ENCODE data around the gene TXNL4A. TPM values are rescaled to one million over a fixed set of nuclear protein-coding genes. Genes with fewer than 3 reads are reported as not detected.
"Not testable (repeated sequence)": the region's sequence is repeated elsewhere in the genome, so short reads cannot be mapped to it uniquely, and the experiment has no call there.

The TXNL4A gene
- total RNA-seq, 1 experiment from 2014 or later = 56.1 TPM

GRCh38 chr18:79999701-80000100 is 11.3 kb upstream of the TXNL4A start:
- not testable (repeated sequence) for DNase-seq (ENCODE audit: low read depth)

GRCh38 chr18:79991494-79991893 is 3.1 kb upstream of the TXNL4A start:
- no peak for DNase-seq (ENCODE audit: low read depth)

GRCh38 chr18:79989195-79989497 is 783 bp upstream of the TXNL4A start:
- no peak for DNase-seq (ENCODE audit: low read depth)

GRCh38 chr18:79988071-79988450 is 302 bp downstream of the TXNL4A start:
- peak; percentile 32 for DNase-seq (ENCODE audit: low read depth)

GRCh38 chr18:79987566-79987965 is 797 bp downstream of the TXNL4A start:
- DNase-seq (ENCODE audit: low read depth) = peak; percentile 25

- no peak for DNase-seq (ENCODE audit: low read depth)
These were observed 1.6 kb downstream of the TXNL4A start for GRCh38 chr18:79986726-79987125.

GRCh38 chr18:79985172-79985571 is 3.2 kb downstream of the TXNL4A start:
- no peak for DNase-seq (ENCODE audit: low read depth)

- no peak for DNase-seq (ENCODE audit: low read depth)
These were observed 4.6 kb downstream of the TXNL4A start for GRCh38 chr18:79983793-79984192.

- DNase-seq (ENCODE audit: low read depth) = no peak
These were observed 5.1 kb downstream of the TXNL4A start for GRCh38 chr18:79983253-79983652.

- no peak for DNase-seq (ENCODE audit: low read depth)
These were observed 5.6 kb downstream of the TXNL4A start for GRCh38 chr18:79982736-79983135.

- DNase-seq (ENCODE audit: low read depth) = no peak
These were observed 7.8 kb downstream of the TXNL4A start for GRCh38 chr18:79980585-79980984.

GRCh38 chr18:79979843-79980242 is 8.5 kb downstream of the TXNL4A start:
- DNase-seq (ENCODE audit: low read depth) = no peak

- DNase-seq (ENCODE audit: low read depth) = no peak
These were observed 12.2 kb downstream of the TXNL4A start for GRCh38 chr18:79975985-79976680.

GRCh38 chr18:79975043-79975442 is 13.3 kb downstream of the TXNL4A start:
- DNase-seq (ENCODE audit: low read depth) = no peak

- no peak for DNase-seq (ENCODE audit: low read depth)
These were observed 14.2 kb downstream of the TXNL4A start for GRCh38 chr18:79974025-79974654.

- no peak for DNase-seq (ENCODE audit: low read depth)
These were observed 14.8 kb downstream of the TXNL4A start for GRCh38 chr18:79973517-79973916.

GRCh38 chr18:79972720-79973119 is 15.6 kb downstream of the TXNL4A start:
- no peak for DNase-seq (ENCODE audit: low read depth)

- no peak for DNase-seq (ENCODE audit: low read depth)
These were observed 16.4 kb downstream of the TXNL4A start for GRCh38 chr18:79971986-79972385.

- DNase-seq (ENCODE audit: low read depth) = no peak
These were observed 17.0 kb downstream of the TXNL4A start for GRCh38 chr18:79971211-79971952.

GRCh38 chr18:79970419-79971133 is 17.8 kb downstream of the TXNL4A start:
- no peak for DNase-seq (ENCODE audit: low read depth)

GRCh38 chr18:79965119-79965902 is 23.1 kb downstream of the TXNL4A start:
- DNase-seq (ENCODE audit: low read depth) = no peak
